ENCODE results near the gene ENG.
A peak's percentile ranks its signal among the peaks of the same experiment; 100 is the strongest.

Gene ENG

DNA sequence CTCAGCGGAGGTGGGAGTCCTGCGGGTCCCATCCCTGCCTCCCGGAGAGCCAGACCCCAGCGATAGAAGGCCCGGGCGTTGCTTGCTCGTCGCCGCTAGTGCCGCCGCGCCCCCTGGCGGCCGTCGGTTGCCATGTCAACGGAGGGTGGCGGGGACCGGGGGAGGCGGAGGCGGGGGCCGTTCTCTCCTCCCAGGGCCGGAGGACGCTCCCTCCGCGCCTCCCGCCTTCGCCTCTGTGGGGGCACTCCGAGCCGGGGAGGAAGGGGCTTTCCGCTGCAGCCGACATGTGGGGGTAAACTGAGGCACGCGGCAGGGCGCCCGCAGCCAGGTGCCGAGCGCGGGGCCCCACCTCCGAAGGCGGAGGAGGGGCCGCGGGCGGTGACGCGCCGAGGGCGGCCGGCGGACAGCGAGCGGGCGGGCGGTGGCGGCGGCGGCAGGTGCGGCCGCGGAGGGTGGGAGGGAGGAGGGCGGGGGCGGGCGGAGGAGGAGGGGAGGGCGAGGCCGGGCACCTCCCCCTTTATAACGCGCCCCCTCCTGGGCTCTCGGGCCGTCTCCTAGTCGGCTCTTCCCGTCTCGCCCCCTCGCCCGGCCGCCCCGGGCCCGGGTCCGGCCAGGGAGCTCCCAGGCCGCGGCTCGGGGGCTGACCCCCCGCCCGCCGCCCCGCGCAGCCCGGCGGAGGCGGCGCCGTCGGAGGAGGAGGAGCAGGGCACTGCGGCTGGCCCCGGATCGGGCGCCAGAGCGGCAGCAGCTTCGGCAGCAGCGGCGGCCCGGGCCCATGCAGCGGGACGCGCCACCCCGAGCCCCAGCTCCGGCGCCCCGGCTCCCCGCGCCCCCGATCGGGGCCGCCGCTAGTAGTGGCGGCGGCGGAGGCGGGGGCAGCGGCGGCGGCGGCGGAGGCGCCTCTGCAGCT is 69.2 kb downstream of the ENG start (continued):
- TF ChIP-seq, protein P1, sequence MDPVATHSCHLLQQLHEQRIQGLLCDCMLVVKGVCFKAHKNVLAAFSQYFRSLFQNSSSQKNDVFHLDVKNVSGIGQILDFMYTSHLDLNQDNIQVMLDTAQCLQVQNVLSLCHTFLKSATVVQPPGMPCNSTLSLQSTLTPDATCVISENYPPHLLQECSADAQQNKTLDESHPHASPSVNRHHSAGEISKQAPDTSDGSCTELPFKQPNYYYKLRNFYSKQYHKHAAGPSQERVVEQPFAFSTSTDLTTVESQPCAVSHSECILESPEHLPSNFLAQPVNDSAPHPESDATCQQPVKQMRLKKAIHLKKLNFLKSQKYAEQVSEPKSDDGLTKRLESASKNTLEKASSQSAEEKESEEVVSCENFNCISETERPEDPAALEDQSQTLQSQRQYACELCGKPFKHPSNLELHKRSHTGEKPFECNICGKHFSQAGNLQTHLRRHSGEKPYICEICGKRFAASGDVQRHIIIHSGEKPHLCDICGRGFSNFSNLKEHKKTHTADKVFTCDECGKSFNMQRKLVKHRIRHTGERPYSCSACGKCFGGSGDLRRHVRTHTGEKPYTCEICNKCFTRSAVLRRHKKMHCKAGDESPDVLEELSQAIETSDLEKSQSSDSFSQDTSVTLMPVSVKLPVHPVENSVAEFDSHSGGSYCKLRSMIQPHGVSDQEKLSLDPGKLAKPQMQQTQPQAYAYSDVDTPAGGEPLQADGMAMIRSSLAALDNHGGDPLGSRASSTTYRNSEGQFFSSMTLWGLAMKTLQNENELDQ (tag by site-specific recombination; IDR thresholded peaks at IDR 0.05; ENCODE audit: low read depth): no peak
- TF ChIP-seq ZFP69B (tag by site-specific recombination; IDR thresholded peaks at IDR 0.05) (peak; percentile 58; the same call in 1 of the 2 replicates), IKZF3 (tag by site-specific recombination; IDR thresholded peaks at IDR 0.05) (no peak), ZNF350 (tag by site-specific recombination; IDR thresholded peaks at IDR 0.05) (no peak), GLIS1 (tag by site-specific recombination; IDR thresholded peaks at IDR 0.05) (peak; percentile 79), ZNF433 (tag by site-specific recombination; IDR thresholded peaks at IDR 0.05; ENCODE audit: low read depth) (no peak), ZSCAN23 (tag by site-specific recombination; IDR thresholded peaks at IDR 0.05) (no peak), ZIC2 (tag by site-specific recombination; IDR thresholded peaks at IDR 0.05) (peak; percentile 42), KLF9 (tag by site-specific recombination; IDR thresholded peaks at IDR 0.05; ENCODE audit: low read depth) (no peak; the same call in 1 of the 2 replicates)
- TF ChIP-seq, protein P2, sequence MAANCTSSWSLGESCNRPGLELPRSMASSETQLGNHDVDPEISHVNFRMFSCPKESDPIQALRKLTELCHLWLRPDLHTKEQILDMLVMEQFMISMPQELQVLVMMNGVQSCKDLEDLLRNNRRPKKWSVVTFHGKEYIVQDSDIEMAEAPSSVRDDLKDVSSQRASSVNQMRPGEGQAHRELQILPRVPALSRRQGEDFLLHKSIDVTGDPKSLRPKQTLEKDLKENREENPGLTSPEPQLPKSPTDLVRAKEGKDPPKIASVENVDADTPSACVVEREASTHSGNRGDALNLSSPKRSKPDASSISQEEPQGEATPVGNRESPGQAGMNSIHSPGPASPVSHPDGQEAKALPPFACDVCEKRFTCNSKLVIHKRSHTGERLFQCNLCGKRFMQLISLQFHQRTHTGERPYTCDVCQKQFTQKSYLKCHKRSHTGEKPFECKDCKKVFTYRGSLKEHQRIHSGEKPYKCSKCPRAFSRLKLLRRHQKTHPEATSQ (tag by site-specific recombination; IDR thresholded peaks at IDR 0.05): no peak
- TF ChIP-seq, protein P3, sequence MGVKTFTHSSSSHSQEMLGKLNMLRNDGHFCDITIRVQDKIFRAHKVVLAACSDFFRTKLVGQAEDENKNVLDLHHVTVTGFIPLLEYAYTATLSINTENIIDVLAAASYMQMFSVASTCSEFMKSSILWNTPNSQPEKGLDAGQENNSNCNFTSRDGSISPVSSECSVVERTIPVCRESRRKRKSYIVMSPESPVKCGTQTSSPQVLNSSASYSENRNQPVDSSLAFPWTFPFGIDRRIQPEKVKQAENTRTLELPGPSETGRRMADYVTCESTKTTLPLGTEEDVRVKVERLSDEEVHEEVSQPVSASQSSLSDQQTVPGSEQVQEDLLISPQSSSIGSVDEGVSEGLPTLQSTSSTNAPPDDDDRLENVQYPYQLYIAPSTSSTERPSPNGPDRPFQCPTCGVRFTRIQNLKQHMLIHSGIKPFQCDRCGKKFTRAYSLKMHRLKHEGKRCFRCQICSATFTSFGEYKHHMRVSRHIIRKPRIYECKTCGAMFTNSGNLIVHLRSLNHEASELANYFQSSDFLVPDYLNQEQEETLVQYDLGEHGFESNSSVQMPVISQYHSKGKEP (tag by site-specific recombination; IDR thresholded peaks at IDR 0.05): no peak

DNA sequence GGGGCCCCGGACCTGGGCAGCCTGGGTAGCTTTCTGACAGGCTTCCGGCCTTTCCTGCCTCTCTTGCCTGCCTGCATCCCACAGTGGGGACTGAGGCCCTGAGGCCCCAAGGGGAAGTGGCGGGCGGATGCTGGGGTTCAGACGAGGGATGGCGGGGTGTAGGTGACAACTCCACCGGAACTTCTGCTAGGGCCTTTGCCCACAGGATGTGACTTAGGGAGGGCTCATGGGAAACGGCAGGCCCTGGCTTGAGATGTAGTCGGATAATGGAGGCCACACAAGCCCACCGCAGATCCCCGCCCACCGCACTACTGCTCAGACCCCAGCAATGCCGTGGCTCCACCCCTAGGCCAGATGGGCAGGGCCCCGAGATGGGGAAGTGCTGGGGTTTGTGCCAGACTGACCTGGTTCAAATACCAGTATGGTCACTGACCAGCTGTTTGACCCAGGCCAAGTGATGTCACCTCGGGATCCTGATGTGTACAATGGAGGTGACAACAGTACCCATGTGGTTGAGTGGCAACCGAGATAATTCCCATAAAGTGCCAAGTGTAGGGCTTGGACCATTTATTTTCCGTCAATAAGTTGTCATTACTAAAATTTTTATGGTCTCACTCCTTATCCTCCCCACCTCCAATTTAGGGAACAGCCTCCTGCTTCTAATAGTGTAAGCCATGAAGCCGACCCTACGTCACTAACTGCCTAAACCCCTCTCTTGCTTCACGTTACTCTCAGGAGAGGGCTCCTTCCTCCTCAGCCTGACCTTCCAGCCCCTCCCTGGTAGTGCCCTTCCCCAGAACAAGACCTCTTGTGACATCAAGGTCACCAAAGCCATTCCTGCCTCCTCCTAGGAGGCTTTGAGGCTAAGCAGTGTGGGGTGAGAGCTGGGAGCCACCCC is 71.1 kb downstream of the ENG start:
- POLR2A ChIA-PET: no interaction called here
- H3K9me3 ChIP-seq (ENCODE audit: control insufficient read depth, insufficient read depth, low read depth, low read length): no peaks in the 10 kb centered on the region
- CTCF ChIA-PET: interaction anchor here (0.7 to 4.1 kb wide), 10 partner anchors 9 to 293 kb away, joined by 3 to 44 read pairs (median 5); partner anchors contain the start of gene TOR2A
- H3K36me3 ChIP-seq (ENCODE audit: control insufficient read depth in 2 of 2, insufficient read depth in 1 of 2, low read length in 2 of 2): peaks cover 0 to 17% of the 10 kb centered on the region in 2 experiments; a peak in 1 of 3 replicates
- no peak for TF ChIP-seq ZNF473 (tag by site-specific recombination; IDR thresholded peaks at IDR 0.05)
- no peak for TF ChIP-seq ZEB2 (tag by site-specific recombination; IDR thresholded peaks at IDR 0.05)
- no peak for TF ChIP-seq ZNF433 (tag by site-specific recombination; IDR thresholded peaks at IDR 0.05; ENCODE audit: low read depth)
- no peak for TF ChIP-seq ZNF76 (tag by site-specific recombination; IDR thresholded peaks at IDR 0.05; ENCODE audit: borderline replicate concordance, low read depth)
- TF ChIP-seq ZNF311 (tag by site-specific recombination; IDR thresholded peaks at IDR 0.05; ENCODE audit: borderline replicate concordance): no peak
- H3K4me3 ChIP-seq (ENCODE audit: low read depth, low read length): no peak overlapping the region
- H3K4me1 ChIP-seq (ENCODE audit: control insufficient read depth, insufficient read depth, low read length): no peaks in the 10 kb centered on the region
- H3K27ac ChIP-seq (ENCODE audit: extremely low read depth, low read depth, low read length): no peak overlapping the region

Measured in HEK293 (cell line).